Spinal cord (tissue), 10 donors: ENCODE data around the gene MON1A. TPM values are rescaled to one million over a fixed set of nuclear protein-coding genes. Genes with fewer than 3 reads are reported as not detected.

Experiments used
- DNase-seq, 6 donors: peaks; one replicate each; pipeline versions ENCODE4 v3.0.0 to v3.0.0-alpha.2; 2013 to 2015; ENCODE audit warnings: low spot score in 6 of 6, low read depth in 4 of 6
- H3K27ac ChIP-seq: one replicate; pipeline ENCODE4 v1.5.1; 2013; ENCODE audit warnings: low read depth, low read length, control low read depth
- H3K27me3 ChIP-seq: one replicate; pipeline ENCODE4 v1.6.1; 2013; ENCODE audit warnings: low read length; ENCODE audit not compliant: control insufficient read depth, insufficient read depth
- H3K36me3 ChIP-seq: one replicate; pipeline ENCODE4 v1.6.1; 2013; ENCODE audit warnings: low read length; ENCODE audit not compliant: control insufficient read depth, insufficient read depth
- H3K4me1 ChIP-seq: one replicate; pipeline ENCODE4 v1.6.1; 2013; ENCODE audit warnings: low read length; ENCODE audit not compliant: control insufficient read depth, insufficient read depth
- H3K4me3 ChIP-seq: one replicate; pipeline ENCODE4 v1.5.1; 2013; ENCODE audit warnings: low read depth, low read length, control low read depth
- H3K9me3 ChIP-seq: one replicate; pipeline ENCODE4 v1.6.1; 2013; ENCODE audit warnings: low read length; ENCODE audit not compliant: control insufficient read depth, insufficient read depth
- WGBS: methylation state at CpG from one replicate; pipeline ENCODE4 v1.1.5; 2013; ENCODE audit warnings: missing lambda C conversion rate; ENCODE audit not compliant: insufficient coverage; 5-methylcytosine and 5-hydroxymethylcytosine counted together
- polyA plus RNA-seq, 2 donors: library from polyadenylated mRNA; unstranded; fragments of 120-200 nt; gene quantifications; one replicate each; pipeline ENCODE4 v1.2.1, GENCODE V29; 2013; ENCODE audit not compliant: insufficient read length in 2 of 2
- small RNA-seq: library from RNA; depleted of rRNA; stranded (forward); fragments of <200 nt; gene quantifications from one replicate; pipeline ENCODE3, GENCODE V24; 2014; ENCODE audit warnings: low replicate concordance
- total RNA-seq, 2 donors: library from RNA; depleted of rRNA in 1 of 2; stranded (reverse); fragments of 120-200 nt in 1 of 2; fragments of >200 nt in 1 of 2; gene quantifications; one replicate each; pipeline versions ENCODE4 v1.2.3 to v1.2.4, GENCODE V29; 2013 to 2014
- donor health status: healthy.

Gene MON1A
- total and polyA plus RNA-seq, 4 donors = 8.0 to 25.0 (median 15.7) TPM

DNA sequence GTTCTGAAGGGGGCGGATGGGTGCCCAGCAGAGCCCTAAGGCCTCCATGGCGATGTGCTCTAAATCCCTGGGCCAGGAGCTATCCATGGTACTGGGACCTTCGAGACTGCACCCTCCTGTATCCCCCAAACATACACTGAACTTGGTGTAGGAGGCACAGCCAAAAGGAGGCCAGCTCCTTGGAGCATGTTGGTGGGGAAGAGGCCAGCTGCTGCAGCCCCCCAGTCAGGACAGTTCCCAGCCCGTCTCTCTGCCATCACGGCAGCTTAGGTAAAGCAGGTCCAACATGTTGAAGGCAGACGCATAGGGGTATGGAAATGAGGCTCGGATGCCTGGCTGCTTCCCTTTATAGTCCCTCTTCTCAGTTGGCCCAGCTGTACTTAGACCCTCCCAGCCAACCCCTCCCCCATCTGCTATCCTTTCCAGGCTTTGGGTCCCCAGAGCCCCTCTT is 61.7 kb downstream of the MON1A start:
- Histone ChIP-seq H3K27me3 (peaks cover 6% of the 10 kb centered on the region), H3K27ac (no peak overlapping the region), H3K4me3 (peak overlapping the region; percentile 9), H3K4me1 (peaks cover 81% of the 10 kb centered on the region), H3K9me3 (no peaks in the 10 kb centered on the region), H3K36me3 (no peaks in the 10 kb centered on the region)
- 17% methylated on average over 2 of the region's 7 CpGs for WGBS
- peak in 2 of 6 donors; percentile 76 to 84 for DNase-seq

DNA sequence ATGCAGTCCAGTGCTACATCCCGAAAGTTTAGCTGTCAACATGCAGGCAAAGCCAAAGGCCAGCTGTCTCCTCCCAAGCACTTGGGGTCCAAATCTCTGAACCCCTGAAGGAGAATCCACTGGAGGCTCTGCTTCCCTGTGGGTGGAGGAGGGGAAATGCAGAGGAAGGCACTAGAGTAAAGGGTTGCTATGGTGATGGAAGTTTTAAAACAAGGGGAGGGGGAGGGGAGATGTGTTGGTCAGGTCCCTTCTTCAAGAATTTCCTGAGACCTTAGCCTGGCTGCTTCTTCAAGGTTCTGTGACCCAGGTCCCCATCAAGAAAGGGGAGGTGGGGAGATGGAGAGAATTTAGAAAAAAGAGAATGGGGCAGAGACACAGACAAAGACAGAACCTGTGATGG is 62.2 kb downstream of the MON1A start:
- Histone ChIP-seq H3K36me3 (no peaks in the 10 kb centered on the region), H3K4me1 (peaks cover 76% of the 10 kb centered on the region), H3K27me3 (peaks cover 6% of the 10 kb centered on the region), H3K9me3 (no peaks in the 10 kb centered on the region), H3K27ac (no peak overlapping the region), H3K4me3 (peak overlapping the region; percentile 9)
- WGBS = 91% methylated on average over 1 of the region's 1 CpG
- peak in 1 of 6 donors; percentile 64 for DNase-seq

DNA sequence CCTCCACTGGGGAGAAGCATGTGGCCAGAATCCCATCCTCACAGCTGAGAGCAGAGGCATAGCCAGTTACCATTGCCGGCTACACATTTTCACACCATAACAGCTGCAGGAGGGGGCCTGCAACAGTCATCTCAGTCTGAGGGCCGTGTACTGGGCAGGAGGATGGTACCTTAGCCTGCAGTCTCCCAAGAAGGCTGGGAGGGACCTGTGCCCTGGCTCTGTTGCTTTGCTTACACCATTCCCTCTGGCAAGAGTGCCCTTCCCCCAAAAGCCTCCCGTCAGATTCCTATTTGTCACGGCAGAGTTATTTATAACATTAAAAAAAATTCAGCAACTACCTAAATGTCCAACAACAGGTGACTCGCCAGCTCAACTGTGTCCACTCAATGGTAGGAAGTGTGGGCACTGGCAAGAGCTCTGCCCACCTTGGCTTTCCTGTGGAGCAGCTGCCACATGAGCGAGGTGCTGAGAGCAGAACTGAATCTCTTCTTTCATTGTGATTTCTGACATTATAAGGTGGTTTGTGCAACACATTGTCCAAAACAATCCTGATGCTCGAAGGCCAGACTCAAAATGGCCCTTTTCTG is 64.3 kb downstream of the MON1A start:
- WGBS = 38% methylated on average over 2 of the region's 7 CpGs
- no peak overlapping the region for H3K4me3 ChIP-seq
- no peak overlapping the region for H3K27ac ChIP-seq
- peaks cover 6% of the 10 kb centered on the region for H3K27me3 ChIP-seq
- no peak for DNase-seq
- H3K9me3 ChIP-seq = no peaks in the 10 kb centered on the region
- H3K4me1 ChIP-seq = peaks cover 55% of the 10 kb centered on the region
- H3K36me3 ChIP-seq = peaks cover 18% of the 10 kb centered on the region

DNA sequence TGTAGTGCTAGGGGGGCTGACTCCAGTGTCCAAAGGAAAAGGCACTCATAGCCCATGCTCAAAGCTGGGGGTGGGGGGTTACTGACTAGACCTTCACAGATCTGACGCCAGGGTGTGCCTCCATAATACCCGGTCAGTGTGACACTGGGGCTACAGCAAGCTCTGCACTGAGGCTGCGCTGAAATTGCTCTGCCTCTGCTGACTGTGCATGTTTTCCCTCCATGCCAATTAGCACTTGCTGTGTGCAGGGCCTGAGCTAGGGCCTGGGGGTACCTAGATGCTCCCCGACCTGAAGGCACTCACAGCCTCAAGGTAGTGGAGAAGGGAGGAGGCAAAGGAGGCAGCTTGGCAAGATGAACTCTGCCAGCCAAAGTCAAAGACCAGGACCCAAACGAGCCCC is 65.1 kb downstream of the MON1A start:
- Histone ChIP-seq H3K9me3 (no peaks in the 10 kb centered on the region), H3K4me1 (peaks cover 49% of the 10 kb centered on the region), H3K27ac (no peak overlapping the region), H3K27me3 (peaks cover 6% of the 10 kb centered on the region), H3K4me3 (no peak overlapping the region), H3K36me3 (peaks cover 25% of the 10 kb centered on the region)
- WGBS = 65% methylated on average over 5 of the region's 5 CpGs
- DNase-seq = peak in 1 of 6 donors; percentile 43

DNA sequence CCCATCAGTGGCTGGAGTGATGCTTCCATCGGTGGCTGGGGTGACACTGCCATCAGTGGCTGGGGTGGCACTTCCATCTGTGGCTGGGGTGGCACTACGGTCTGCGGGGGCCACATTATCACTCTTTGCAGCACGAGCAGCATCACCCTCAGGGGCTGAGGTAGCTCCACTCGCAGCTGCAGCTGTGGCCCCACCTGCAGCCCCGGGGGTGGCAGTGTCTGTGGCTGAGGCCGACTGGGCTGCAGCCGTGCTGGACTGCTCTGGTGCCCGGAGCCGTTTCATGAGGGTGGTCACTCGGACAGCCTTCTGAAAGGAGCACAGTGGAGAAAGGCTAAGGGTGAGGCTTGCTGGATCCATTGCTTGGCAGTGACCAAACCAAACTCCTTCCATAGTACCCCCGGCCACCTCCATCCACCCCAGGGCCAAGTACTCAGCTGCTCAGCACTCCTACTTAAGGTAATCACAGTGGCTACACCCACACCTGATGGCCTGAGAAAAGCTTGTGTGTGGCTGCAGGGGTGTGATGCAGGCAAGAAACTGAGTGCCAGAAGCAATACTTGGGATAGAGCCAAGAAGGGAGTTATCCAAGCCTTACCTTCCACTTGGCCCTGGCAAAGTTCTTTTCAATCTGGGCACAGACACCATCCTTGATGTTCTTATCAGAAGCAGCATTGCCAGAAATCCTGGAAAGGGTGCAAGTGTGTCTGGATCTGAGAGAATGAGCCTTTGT is 69.9 kb downstream of the MON1A start:
- peaks cover 27% of the 10 kb centered on the region for H3K4me1 ChIP-seq
- no peak overlapping the region for H3K27ac ChIP-seq
- H3K27me3 ChIP-seq = no peaks in the 10 kb centered on the region
- H3K4me3 ChIP-seq = no peak overlapping the region
- no peak for DNase-seq
- peaks cover 41% of the 10 kb centered on the region for H3K36me3 ChIP-seq
- 90% methylated on average over 11 of the region's 12 CpGs for WGBS
- no peaks in the 10 kb centered on the region for H3K9me3 ChIP-seq

Small RNAs within 50 kb of the gene (small RNA-seq; reads per million reads assigned to genes)
- not detected for gene RN7SL217P

Other genes starting within 250 kb of the MON1A start
- 10 to 100 TPM; 10.7 to 31.6 TPM for gene MST1, start 240.3 kb downstream of the MON1A start, total RNA-seq
- gene MST1, start 240.3 kb downstream of the MON1A start, polyA plus RNA-seq = 10 to 100 TPM; 56.5 to 62.6 TPM
- 10 to 100 TPM; 24.8 to 25.0 TPM for gene RNF123, start 240.3 kb downstream of the MON1A start, total RNA-seq
- 10 to 100 TPM; 47.1 to 55.9 TPM for gene RNF123, start 240.3 kb downstream of the MON1A start, polyA plus RNA-seq
- gene AMIGO3, start 210.1 kb downstream of the MON1A start, total RNA-seq = under 1 TPM in 1 of 2 donors, not detected in 1; 0.30 TPM
- gene AMIGO3, start 210.1 kb downstream of the MON1A start, polyA plus RNA-seq = 1 to 10 TPM; 2.2 to 3.3 TPM
- 10 to 100 TPM in 1 of 2 donors, 1 to 10 TPM in 1; 9.7 to 20.8 TPM for gene GMPPB, start 205.9 kb downstream of the MON1A start, total RNA-seq
- gene GMPPB, start 205.9 kb downstream of the MON1A start, polyA plus RNA-seq = 10 to 100 TPM; 16.5 to 22.3 TPM
- 10 to 100 TPM; 30.2 to 49.1 TPM for gene IP6K1, start 143.3 kb downstream of the MON1A start, total RNA-seq
- 10 to 100 TPM; 55.7 to 65.9 TPM for gene IP6K1, start 143.3 kb downstream of the MON1A start, polyA plus RNA-seq
- under 1 TPM; 0.10 to 0.28 TPM for gene CDHR4, start 129.9 kb downstream of the MON1A start, total RNA-seq
- under 1 TPM; 0.47 to 0.59 TPM for gene CDHR4, start 129.9 kb downstream of the MON1A start, polyA plus RNA-seq
- gene INKA1, start 126.5 kb downstream of the MON1A start, total RNA-seq = 1 to 10 TPM; 5.6 to 7.6 TPM
- gene INKA1, start 126.5 kb downstream of the MON1A start, polyA plus RNA-seq = 1 to 10 TPM; 6.9 to 7.6 TPM
- 10 to 100 TPM; 16.3 to 42.9 TPM for gene UBA7, start 115.9 kb downstream of the MON1A start, total RNA-seq
- 10 to 100 TPM; 26.4 to 30.5 TPM for gene UBA7, start 115.9 kb downstream of the MON1A start, polyA plus RNA-seq
- gene TRAIP, start 73.2 kb downstream of the MON1A start, total RNA-seq = 1 to 10 TPM; 2.4 to 5.9 TPM
- 1 to 10 TPM; 7.1 to 7.8 TPM for gene TRAIP, start 73.2 kb downstream of the MON1A start, polyA plus RNA-seq
- 10 to 100 TPM; 17.1 to 54.0 TPM for gene CAMKV, start 59.9 kb downstream of the MON1A start, total RNA-seq
- 100 to 1,000 TPM in 1 of 2 donors, 10 to 100 TPM in 1; 94.3 to 115 TPM for gene CAMKV, start 59.9 kb downstream of the MON1A start, polyA plus RNA-seq
- gene MST1R, start 25.9 kb downstream of the MON1A start, total RNA-seq = under 1 TPM; 0.79 to 0.88 TPM
- gene MST1R, start 25.9 kb downstream of the MON1A start, polyA plus RNA-seq = 1 to 10 TPM in 1 of 2 donors, under 1 TPM in 1; 0.63 to 2.5 TPM
- gene RBM6, start 10.3 kb upstream of the MON1A start, total RNA-seq = 100 to 1,000 TPM in 1 of 2 donors, 10 to 100 TPM in 1; 70.1 to 115 TPM
- 100 to 1,000 TPM; 143 to 175 TPM for gene RBM6, start 10.3 kb upstream of the MON1A start, polyA plus RNA-seq
- 100 to 1,000 TPM; 223 to 291 TPM for gene RBM5, start 159.1 kb upstream of the MON1A start, total RNA-seq
- 100 to 1,000 TPM; 240 to 366 TPM for gene RBM5, start 159.1 kb upstream of the MON1A start, polyA plus RNA-seq
- 10 to 100 TPM in 1 of 2 donors, 1 to 10 TPM in 1; 9.1 to 17.1 TPM for gene SEMA3F, start 225.5 kb upstream of the MON1A start, total RNA-seq
- 10 to 100 TPM; 11.3 to 21.8 TPM for gene SEMA3F, start 225.5 kb upstream of the MON1A start, polyA plus RNA-seq